RWPE2 (cell line): ENCODE data around the gene TLE2.

Experiments
- ATAC-seq: fragments of 200-7000 bp; cut with Tn5 transposase; 3 replicates; pipeline ENCODE4 v1.9.1; 2021; ENCODE audit warnings: low read depth
- DNase-seq: peaks from one replicate; pipeline ENCODE4 v3.0.0-alpha.2; 2020; ENCODE audit warnings: low spot score
- H3K27ac ChIP-seq: fragments of 450-650 bp; 2 replicates; pipeline ENCODE4 v1.5.1; 2017; ENCODE audit warnings: mild to moderate bottlenecking; ENCODE audit not compliant: poor library complexity, severe bottlenecking
- H3K27me3 ChIP-seq: fragments of 250-450 bp; sonication (Bioruptor Pico); 2 replicates; pipeline ENCODE4 v1.5.1; 2021; ENCODE audit warnings: mild to moderate bottlenecking, moderate library complexity; ENCODE audit not compliant: insufficient read depth, poor library complexity, severe bottlenecking
- H3K36me3 ChIP-seq: fragments of 250-450 bp; sonication (Bioruptor Pico); 2 replicates; pipeline ENCODE4 v1.5.1; 2020; ENCODE audit warnings: low read depth, mild to moderate bottlenecking, moderate library complexity
- H3K4me1 ChIP-seq: fragments of 250-450 bp; sonication (Bioruptor Pico); 2 replicates; pipeline ENCODE4 v1.5.1; 2021; ENCODE audit warnings: mild to moderate bottlenecking, moderate library complexity; ENCODE audit not compliant: insufficient read depth, poor library complexity, severe bottlenecking
- H3K4me3 ChIP-seq: fragments of 250-450 bp; sonication (Bioruptor Pico); 2 replicates; pipeline ENCODE4 v1.5.1; 2021; ENCODE audit warnings: mild to moderate bottlenecking, moderate library complexity; ENCODE audit not compliant: severe bottlenecking
- H3K9me3 ChIP-seq: fragments of 250-450 bp; sonication (Bioruptor Pico); 2 replicates; pipeline ENCODE4 v1.5.1; 2021; ENCODE audit warnings: mild to moderate bottlenecking, moderate library complexity; ENCODE audit not compliant: severe bottlenecking
- CTCF ChIP-seq: fragments of 450-650 bp; IDR thresholded peaks from one replicate; pipeline ENCODE4 v1.5.1; 2017; ENCODE audit warnings: mild to moderate bottlenecking, moderate library complexity; ENCODE audit not compliant: poor library complexity, severe bottlenecking

Gene TLE2

DNA sequence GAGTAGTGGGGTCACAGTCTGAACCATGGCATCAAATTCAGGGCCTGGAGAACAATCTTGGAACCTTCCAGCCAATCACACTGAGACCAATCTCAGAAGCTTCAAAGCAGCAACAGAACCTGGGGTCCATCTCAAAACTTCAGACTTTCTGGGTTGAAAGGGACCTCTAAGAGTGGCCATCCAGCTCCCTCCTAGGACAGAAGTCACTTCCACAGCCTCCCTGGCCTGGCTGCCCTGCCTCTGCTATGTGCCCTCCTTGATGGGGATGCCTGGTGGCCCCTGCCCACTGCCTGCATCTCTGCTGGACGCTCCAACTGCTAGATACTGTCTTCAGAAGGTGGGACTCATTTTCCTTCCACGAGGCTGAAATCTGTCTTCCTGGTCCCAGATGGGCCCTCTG lies 1.8 kb downstream of the TLE2 start:
- DNase-seq: no peak
- no peaks in the 10 kb centered on the region for H3K27me3 ChIP-seq
- H3K9me3 ChIP-seq: no peaks in the 10 kb centered on the region
- no peak overlapping the region for H3K27ac ChIP-seq
- TF ChIP-seq CTCF: no peak
- no peak for ATAC-seq
- no peak overlapping the region for H3K4me3 ChIP-seq
- no peaks in the 10 kb centered on the region for H3K4me1 ChIP-seq
- no peaks in the 10 kb centered on the region for H3K36me3 ChIP-seq

DNA sequence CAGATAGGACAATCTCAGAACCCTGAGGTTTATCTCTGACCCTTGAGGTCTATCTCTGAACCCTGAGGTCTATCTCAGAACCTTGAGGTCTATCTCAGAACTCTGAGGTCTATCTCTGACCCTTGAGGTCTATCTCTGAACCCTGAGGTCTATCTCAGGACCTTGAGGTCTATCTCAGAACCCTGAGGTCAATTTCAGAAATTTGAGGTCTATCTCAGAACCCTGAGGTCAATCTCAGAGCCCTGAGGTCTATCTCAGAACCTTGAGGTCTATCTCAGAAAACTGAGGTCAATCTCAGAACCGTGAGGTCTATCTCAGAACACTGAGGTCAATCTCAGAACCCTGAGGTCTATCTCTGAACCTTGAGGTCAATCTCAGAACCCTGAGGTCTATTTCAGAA lies 2.3 kb downstream of the TLE2 start:
- Histone ChIP-seq H3K4me1 (no peaks in the 10 kb centered on the region), H3K27me3 (no peaks in the 10 kb centered on the region), H3K27ac (no peak overlapping the region), H3K9me3 (no peaks in the 10 kb centered on the region), H3K4me3 (no peak overlapping the region), H3K36me3 (no peaks in the 10 kb centered on the region)
- no peak for ATAC-seq
- no peak for DNase-seq
- TF ChIP-seq CTCF: no peak

DNA sequence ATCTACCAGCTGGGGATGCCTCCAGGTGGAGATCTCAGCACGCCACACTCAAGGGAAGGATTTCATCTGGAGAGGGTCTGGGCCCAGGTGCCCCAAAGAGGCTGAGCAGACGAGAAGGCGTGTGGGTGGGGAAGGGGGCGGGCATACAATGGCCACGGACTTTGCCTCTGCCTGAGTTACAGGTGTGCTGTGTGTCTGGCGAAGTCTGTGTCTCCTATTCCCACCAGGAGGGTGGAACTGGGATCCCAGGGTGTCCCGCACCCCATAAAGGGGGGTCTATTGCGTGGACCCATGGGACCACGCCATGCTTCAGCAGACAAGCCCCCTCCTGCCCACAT lies 3.6 kb downstream of the TLE2 start:
- no peaks in the 10 kb centered on the region for H3K27me3 ChIP-seq
- no peaks in the 10 kb centered on the region for H3K4me1 ChIP-seq
- no peaks in the 10 kb centered on the region for H3K36me3 ChIP-seq
- H3K27ac ChIP-seq: no peak overlapping the region
- no peak for ATAC-seq
- H3K4me3 ChIP-seq: no peak overlapping the region
- DNase-seq: no peak
- no peaks in the 10 kb centered on the region for H3K9me3 ChIP-seq
- no peak for TF ChIP-seq CTCF

DNA sequence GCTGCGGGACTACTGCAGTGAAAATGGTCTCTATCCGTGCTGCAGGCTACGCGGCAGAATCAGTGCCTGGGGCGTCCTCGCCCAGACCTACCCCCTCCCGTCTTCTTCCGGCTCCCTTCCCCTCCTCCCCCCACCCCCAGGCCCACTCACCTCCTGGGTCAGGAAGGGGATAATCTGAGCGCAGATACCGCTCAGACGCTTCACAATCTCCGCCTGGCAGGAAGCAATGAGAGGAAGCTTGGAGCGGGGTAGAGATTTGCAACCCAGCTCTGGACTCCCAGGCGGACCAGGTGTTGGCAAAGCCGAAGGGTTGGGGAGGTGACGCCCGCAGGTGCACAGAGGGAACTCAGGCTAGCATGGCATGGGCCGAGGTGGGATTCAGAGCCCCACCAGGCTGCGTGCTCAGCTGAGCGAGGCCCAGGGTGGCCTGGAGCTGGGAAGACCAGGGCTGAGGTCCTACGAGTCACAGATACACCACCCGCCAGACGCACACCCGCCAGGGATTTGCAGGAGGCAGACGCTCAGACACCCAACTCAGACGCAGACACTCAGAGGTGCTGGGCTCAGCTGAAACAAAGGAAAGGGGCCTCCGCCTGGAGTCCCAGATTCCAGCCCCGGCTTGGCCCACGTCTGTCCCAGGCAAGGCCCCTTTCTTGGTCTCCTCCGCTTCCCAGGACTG lies 4.1 kb downstream of the TLE2 start:
- Histone ChIP-seq H3K4me1 (no peaks in the 10 kb centered on the region), H3K4me3 (no peak overlapping the region), H3K27me3 (no peaks in the 10 kb centered on the region), H3K9me3 (no peaks in the 10 kb centered on the region), H3K36me3 (no peaks in the 10 kb centered on the region), H3K27ac (no peak overlapping the region)
- ATAC-seq: no peak
- no peak for TF ChIP-seq CTCF
- DNase-seq: no peak

DNA sequence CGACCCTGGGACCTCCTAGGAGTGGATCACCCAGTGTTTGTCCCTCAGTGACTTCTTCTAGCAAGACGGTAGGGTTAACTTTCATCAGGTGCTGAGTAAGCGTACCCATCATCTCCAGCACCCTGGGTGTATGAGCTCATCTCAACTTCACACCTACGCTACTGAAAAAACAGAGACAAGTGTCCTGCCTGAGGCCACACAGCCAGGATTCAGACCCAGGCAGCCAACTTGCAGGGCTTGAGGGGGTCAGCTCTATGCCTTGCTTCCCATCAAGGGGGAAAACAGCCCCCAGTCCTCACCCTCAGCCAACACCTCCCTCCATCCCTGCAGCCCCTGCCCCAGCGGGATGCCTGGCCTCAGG lies 4.6 kb downstream of the TLE2 start:
- H3K27ac ChIP-seq: no peak overlapping the region
- DNase-seq (no peak), ATAC-seq (no peak)
- no peak overlapping the region for H3K4me3 ChIP-seq
- no peaks in the 10 kb centered on the region for H3K4me1 ChIP-seq
- TF ChIP-seq CTCF: no peak
- H3K27me3 ChIP-seq: no peaks in the 10 kb centered on the region
- no peaks in the 10 kb centered on the region for H3K36me3 ChIP-seq
- H3K9me3 ChIP-seq: no peaks in the 10 kb centered on the region
